A549 (cell line): ENCODE results near the gene HEXIM1.

ENCODE experiments used
- BHLHE40 ChIP-seq: IDR thresholded peaks from 2 replicates; pipeline ENCODE4 v1.6.1; 2012; ENCODE audit warnings: low read depth, low read length, inconsistent platforms
- MAZ ChIP-seq: fragments of 150-350 bp; IDR thresholded peaks from 2 replicates; pipeline ENCODE4 v1.6.1; 2014; ENCODE audit warnings: antibody characterized with exemption, low read depth, low read length, borderline replicate concordance
- TF ChIP-seq, protein P1 (sequence below): fragments of >200 bp; sonication (Bioruptor Twin); formaldehyde crosslinking; IDR thresholded peaks from 3 replicates; pipeline ENCODE4 v1.5.1; 2016

DNA sequence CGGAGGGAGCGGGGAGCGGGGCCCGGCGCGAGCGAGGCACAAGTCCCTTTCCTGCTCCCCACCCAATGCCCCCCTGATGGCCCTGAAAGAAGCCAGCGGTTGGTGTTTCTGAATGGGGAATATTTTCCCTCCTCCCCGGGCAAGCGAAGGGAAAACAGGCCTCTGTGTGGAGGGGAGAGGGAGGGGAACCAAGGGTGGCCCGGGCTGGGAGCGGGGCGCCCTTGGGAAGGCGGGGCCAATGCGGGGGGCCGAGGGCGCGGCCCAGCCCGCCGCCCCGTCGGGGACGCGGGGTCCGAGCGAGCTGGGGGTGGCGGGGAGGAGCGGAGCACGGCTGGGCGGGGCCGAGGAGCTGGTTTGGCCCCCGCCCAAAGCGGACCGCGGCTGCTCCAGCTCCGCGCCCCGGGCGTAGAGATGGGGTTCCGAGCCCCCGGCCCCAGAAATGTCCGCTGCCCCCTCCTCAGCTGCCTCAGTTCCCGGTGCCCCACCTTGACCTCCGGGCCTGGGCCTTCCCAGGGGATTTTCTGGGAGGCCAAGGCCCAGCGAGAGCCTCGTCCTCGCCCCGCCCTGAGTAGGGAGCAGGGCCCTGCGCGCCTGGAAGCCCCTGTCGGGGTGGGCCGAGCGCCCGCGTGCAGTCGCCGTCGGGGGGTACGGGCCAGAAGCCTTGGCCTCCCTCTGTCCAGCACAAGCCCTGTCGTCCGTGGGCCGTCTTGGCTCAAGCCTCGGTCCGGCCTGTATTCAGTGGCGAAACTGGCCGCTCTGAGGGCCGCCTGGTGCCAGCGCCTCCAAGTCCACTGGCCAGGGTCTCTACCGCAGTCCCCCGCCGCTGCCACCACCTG is 3.9 kb upstream of the HEXIM1 start:
- no peak for TF ChIP-seq BHLHE40
- no peak for TF ChIP-seq MAZ
- TF ChIP-seq, protein P1, sequence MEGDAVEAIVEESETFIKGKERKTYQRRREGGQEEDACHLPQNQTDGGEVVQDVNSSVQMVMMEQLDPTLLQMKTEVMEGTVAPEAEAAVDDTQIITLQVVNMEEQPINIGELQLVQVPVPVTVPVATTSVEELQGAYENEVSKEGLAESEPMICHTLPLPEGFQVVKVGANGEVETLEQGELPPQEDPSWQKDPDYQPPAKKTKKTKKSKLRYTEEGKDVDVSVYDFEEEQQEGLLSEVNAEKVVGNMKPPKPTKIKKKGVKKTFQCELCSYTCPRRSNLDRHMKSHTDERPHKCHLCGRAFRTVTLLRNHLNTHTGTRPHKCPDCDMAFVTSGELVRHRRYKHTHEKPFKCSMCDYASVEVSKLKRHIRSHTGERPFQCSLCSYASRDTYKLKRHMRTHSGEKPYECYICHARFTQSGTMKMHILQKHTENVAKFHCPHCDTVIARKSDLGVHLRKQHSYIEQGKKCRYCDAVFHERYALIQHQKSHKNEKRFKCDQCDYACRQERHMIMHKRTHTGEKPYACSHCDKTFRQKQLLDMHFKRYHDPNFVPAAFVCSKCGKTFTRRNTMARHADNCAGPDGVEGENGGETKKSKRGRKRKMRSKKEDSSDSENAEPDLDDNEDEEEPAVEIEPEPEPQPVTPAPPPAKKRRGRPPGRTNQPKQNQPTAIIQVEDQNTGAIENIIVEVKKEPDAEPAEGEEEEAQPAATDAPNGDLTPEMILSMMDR: no peak
